ENCODE results near the gene PNRC2. TPM values are rescaled to one million over a fixed set of nuclear protein-coding genes. Genes with fewer than 3 reads are reported as not detected.

The PNRC2 gene
- total and polyA plus RNA-seq, 10 of the 15 experiments (the other 5 are each of a cell fraction or from before 2014, with no cell fraction given), result 106 to 205 (median 163) TPM

GRCh38 chr1:23910144-23910543, 49.5 kb upstream of the PNRC2 start (continued):
- TF ChIP-seq, protein P1, sequence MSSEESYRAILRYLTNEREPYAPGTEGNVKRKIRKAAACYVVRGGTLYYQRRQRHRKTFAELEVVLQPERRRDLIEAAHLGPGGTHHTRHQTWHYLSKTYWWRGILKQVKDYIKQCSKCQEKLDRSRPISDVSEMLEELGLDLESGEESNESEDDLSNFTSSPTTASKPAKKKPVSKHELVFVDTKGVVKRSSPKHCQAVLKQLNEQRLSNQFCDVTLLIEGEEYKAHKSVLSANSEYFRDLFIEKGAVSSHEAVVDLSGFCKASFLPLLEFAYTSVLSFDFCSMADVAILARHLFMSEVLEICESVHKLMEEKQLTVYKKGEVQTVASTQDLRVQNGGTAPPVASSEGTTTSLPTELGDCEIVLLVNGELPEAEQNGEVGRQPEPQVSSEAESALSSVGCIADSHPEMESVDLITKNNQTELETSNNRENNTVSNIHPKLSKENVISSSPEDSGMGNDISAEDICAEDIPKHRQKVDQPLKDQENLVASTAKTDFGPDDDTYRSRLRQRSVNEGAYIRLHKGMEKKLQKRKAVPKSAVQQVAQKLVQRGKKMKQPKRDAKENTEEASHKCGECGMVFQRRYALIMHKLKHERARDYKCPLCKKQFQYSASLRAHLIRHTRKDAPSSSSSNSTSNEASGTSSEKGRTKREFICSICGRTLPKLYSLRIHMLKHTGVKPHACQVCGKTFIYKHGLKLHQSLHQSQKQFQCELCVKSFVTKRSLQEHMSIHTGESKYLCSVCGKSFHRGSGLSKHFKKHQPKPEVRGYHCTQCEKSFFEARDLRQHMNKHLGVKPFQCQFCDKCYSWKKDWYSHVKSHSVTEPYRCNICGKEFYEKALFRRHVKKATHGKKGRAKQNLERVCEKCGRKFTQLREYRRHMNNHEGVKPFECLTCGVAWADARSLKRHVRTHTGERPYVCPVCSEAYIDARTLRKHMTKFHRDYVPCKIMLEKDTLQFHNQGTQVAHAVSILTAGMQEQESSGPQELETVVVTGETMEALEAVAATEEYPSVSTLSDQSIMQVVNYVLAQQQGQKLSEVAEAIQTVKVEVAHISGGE (CRISPR knock-in tag; IDR thresholded peaks at IDR 0.05), result no peak
- TF ChIP-seq RELB (IDR thresholded peaks at IDR 0.05; ENCODE audit: low read depth) (no peak), CEBPZ (IDR thresholded peaks at IDR 0.05; ENCODE audit: low read depth, low read length) (no peak), MLLT1 (IDR thresholded peaks at IDR 0.05) (no peak; the same call in 1 of the 2 replicates), RAD21 (IDR thresholded peaks at IDR 0.05; ENCODE audit: insufficient read depth, low read depth, low read length) (no peak), BHLHE40 (IDR thresholded peaks at IDR 0.05; ENCODE audit: borderline replicate concordance in 1 of 2, low read depth in 2 of 2, low read length in 1 of 2) (peak; percentile 27 to 60; a peak in 2 of 4 replicates), ZNF24 (IDR thresholded peaks at IDR 0.05) (peak; percentile 29; the same call in 1 of the 2 replicates), GATAD2B (conservative IDR thresholded peaks at IDR 0.05; ENCODE audit: low read depth) (no peak), IKZF2 (IDR thresholded peaks at IDR 0.05) (no peak; a peak in 2 of 4 replicates), ZZZ3 (IDR thresholded peaks at IDR 0.05; ENCODE audit: control insufficient read depth, insufficient read length, low read depth) (no peak)
- TF ChIP-seq, protein P2, sequence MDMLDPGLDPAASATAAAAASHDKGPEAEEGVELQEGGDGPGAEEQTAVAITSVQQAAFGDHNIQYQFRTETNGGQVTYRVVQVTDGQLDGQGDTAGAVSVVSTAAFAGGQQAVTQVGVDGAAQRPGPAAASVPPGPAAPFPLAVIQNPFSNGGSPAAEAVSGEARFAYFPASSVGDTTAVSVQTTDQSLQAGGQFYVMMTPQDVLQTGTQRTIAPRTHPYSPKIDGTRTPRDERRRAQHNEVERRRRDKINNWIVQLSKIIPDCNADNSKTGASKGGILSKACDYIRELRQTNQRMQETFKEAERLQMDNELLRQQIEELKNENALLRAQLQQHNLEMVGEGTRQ (IDR thresholded peaks at IDR 0.05; ENCODE audit: borderline replicate concordance, low read depth, low read length), result no peak
